SK-N-SH (cell line): ENCODE measurements around the gene DPH6.

Source experiments
- CHD2 ChIP-seq: fragments of 150-350 bp; IDR thresholded peaks from 2 replicates; pipeline ENCODE4 v1.6.1; 2018; ENCODE audit warnings: low read length; ENCODE audit not compliant: partially characterized antibody
- CTCF ChIP-seq: fragments of 200-600 bp; sonication (generic); IDR thresholded peaks from 2 replicates; pipeline ENCODE4 v1.6.1; 2017; ENCODE audit warnings: antibody characterized with exemption, mild to moderate bottlenecking, moderate library complexity
- ELF1 ChIP-seq: IDR thresholded peaks from 2 replicates; pipeline ENCODE4 v1.4.0; 2012
- MAX ChIP-seq: IDR thresholded peaks from 2 replicates; pipeline ENCODE4 v1.4.0; 2012; ENCODE audit warnings: low read depth
- NFIC ChIP-seq: IDR thresholded peaks from 2 replicates; pipeline ENCODE4 v1.4.0; 2012; ENCODE audit warnings: borderline replicate concordance
- POLR2AphosphoS5 ChIP-seq: IDR thresholded peaks from 2 replicates; pipeline ENCODE4 v1.6.1; 2012; ENCODE audit warnings: low read depth, low read length
- RAD21 ChIP-seq: IDR thresholded peaks from 2 replicates; pipeline ENCODE4 v1.6.1; 2012; ENCODE audit warnings: mild to moderate bottlenecking, low read length
- REST ChIP-seq: IDR thresholded peaks from 2 replicates; pipeline ENCODE4 v1.6.1; 2012; ENCODE audit warnings: mild to moderate bottlenecking, low read depth, low read length, moderate library complexity
- RFX5 ChIP-seq: IDR thresholded peaks from 2 replicates; pipeline ENCODE4 v1.6.1; 2012; ENCODE audit warnings: mild to moderate bottlenecking, improper control_type of control experiment, low read length
- SMC3 ChIP-seq: IDR thresholded peaks from 2 replicates; pipeline ENCODE4 v1.6.1; 2012; ENCODE audit warnings: low read depth, low read length, improper control_type of control experiment

- TF ChIP-seq ELF1 (no peak), CTCF (no peak), RFX5 (no peak), RAD21 (0 out of 2 replicates have a peak, but pooled peaks have one; percentile 17), REST (no peak), NFIC (no peak), MAX (no peak), POLR2AphosphoS5 (no peak), SMC3 (no peak; the same call in 1 of the 2 replicates), CHD2 (no peak)
Observed at GRCh38 chr15:35522061-35522460, 23.9 kb downstream of the DPH6 start.
